NCI-H2081 treated with DMSO at 0.1 percent for 48 hours (cell line): ENCODE results near the gene GRIK5.
A peak's percentile ranks its signal among the peaks of the same experiment; 100 is the strongest.

Source experiments
- DNase-seq: peaks from one replicate; lab custom pipeline; 2025; lab: John Stamatoyannopoulos, UW

Gene GRIK5

DNA sequence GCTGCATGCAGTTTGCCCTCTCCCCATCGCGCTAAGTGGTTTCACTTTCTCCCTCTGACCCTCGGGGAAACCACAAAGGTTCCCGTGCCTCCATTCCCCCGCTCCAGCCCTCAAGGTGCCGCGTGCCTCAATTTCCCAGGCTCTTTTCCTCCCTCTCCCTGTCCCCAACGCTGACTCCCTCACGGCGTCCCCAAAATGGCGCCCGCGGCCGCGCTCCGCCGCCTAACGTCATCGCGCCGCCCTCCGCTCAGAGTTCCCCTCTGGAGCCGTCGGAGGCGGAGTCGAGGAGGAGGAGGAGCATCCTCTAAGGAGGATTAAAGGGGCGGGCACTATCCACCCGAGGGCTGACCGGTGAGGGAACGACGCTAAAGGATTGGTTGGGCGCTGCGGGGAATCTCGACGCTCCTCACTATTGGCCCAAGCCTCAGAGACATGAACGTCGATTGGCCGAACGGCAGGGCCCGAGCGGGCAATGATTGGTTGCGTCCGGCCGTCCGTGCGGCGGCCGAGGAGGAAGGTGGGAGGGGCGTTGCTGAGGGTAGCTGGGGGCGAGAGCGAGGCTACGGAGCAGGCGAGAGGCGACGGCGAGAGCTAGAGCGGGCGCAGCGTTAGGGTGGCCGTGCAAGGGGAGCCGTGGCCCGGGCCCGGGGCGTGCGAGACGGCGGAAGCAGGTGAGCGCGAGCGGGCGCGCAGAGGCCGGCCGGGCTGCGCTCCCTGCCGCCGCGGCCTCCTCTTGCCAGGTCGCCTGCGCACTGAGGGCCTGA lies 5.8 kb upstream of the GRIK5 start, which contains the start of gene ZNF574:
TSS of gene ZNF574 (plus strand) at position 551 of the 764 bp plus-strand sequence. CDS start 2,441 bp downstream, outside the sequence.
- DNase-seq = peak; percentile 97

DNA sequence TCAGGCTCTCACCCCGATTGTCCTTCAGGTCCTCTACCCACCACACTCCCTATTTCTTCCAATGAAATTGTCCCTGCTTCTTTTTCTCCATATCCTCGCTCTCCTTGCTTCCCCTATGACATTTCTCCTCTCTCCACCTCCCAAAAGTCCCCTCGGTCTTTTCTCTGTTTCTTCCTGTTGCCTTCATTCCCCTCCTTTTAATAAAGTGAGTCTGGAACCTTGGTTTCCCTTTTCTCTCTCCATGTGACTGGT lies 5.3 kb upstream of the GRIK5 start:
- DNase-seq = no peak

DNA sequence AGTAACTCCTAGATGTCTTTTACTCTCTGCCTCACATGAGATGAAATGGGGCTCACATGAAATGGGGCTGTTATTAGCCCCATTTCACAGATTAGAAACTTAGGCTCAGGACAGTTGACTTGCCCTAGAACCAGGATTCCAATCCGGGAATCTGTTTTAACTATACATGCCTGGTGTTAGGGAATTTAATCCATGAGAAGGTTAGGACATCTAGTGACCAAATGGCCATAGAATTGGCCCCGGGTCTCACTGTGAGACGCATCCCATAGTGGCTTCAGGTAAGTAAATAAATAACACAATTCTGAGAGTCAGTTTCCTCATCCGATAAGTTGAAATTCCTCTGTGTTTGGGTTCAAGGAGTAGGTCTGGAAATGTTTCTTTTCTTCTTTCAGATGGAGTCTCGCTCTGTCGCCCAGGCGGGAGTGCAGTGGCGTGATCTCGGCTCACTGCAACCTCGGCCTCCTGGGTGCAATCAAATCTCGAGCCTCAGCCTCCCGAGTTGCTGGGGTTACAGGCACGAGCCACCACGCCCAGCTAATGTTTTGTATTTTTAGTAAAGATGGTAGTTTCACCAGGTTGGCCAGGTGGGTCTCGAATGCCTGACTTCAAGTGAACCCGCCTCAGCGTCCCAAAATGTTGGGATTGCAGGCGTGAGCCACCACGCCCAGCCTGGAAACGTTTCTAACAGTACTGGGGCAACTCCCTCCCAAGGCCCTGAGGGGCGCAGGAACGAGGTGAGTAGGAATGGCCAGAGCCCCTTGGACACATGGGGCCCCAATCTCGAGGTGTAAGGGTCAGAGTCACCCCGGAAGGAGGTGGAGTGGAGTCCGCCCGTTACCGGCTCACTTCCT lies 4.7 kb upstream of the GRIK5 start:
- DNase-seq = no peak

DNA sequence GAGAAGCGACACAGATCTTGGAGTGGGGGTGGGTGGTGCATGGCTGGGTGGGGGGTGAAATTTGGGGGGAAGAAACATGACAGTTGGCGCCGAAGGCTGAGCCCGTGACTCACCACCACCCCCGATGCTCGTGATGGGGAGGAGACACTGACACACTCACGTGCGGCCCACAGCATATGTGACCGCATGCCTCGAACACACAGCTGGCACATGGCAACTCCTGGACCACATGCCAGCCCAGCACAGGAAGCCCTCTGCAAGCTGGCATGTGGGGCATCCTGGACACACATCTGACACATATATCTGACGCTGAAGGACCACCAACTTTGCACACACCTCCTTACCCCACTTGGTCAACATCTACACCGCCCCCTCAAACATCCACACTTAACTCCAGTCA lies 1.2 kb upstream of the GRIK5 start:
- DNase-seq = no peak

GRCh38 chr19:42068756-42069571 lies 1.0 kb downstream of the GRIK5 start:
- DNase-seq = no peak

DNA sequence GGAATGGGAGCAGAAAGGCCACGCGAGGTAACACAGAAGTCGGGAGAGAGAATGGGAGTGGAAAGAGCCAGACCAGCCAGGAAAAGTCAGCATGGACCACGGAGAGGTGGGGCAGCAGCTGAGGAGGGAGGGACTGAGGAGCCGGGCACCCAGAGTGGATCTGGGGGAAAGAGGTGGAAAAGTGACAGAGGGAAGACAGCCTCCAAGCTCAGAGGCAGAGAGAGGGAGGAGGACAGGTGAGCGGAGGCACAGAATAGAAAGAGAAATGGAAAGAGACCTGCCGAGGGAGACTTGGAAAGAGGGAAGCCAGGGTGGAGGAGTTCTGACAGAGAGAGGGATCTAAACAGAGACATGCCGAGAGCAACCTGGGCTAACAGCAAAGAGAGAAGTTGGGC lies 1.6 kb downstream of the GRIK5 start:
- no peak for DNase-seq

GRCh38 chr19:42067315-42067888 lies 2.6 kb downstream of the GRIK5 start:
- DNase-seq = no peak

DNA sequence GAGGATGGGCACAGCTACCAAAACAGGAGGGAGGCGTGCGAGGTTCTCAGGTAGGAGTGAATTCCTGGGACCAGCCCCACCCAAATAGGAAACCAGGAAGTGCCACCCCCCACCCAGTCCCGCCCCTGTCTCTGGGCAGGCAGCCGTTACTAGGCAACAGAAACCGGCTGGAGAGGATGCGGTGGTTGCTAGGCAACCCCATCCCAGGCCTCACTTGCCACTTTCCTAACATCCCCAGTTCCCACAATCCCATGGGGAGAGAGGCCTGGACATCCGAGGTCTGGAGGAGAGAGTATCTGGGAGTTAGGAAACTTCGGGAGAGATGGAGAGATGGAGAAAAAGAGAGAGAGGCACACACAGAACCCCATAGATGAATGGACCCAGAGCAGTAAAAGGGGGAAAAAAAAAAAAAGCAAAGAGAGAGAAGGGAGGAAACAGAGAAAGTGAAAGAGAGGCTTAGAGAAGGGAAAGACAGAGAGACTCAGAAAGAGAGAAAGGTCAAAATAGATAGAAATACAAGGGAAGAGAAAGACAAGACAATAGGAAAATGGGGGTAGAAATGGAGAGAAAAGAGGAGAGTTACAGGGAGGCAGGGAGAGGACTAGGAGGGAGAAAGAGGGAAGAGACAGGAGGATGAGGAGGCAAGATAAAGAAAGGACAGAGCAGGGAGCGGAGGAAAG lies 3.8 kb downstream of the GRIK5 start:
- DNase-seq = no peak

GRCh38 chr19:42065511-42065910 lies 4.5 kb downstream of the GRIK5 start:
- DNase-seq = no peak

GRCh38 chr19:42065051-42065450 lies 5.0 kb downstream of the GRIK5 start:
- no peak for DNase-seq

DNA sequence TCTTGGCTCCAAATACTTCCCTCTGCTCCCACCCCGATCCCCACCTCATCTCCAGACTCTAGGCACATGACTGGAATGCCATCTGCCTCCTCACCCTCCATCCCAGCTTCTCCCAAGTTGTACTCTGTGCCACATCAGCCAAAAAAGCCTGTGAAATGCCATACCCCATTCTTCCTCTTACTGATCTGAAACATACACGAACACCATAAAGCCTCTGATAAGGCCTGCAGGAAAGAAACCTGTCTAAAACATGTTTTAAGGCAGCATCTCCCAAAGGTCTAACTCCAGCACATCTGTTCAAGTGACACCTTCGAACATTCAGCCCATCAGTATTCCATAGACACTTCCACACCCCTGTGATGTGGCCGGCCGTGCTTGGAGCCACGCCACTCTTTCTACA lies 5.6 kb downstream of the GRIK5 start:
- no peak for DNase-seq

- DNase-seq = no peak
Observed at GRCh38 chr19:42062381-42062780, 7.6 kb downstream of the GRIK5 start.

GRCh38 chr19:42060117-42060516 lies 9.9 kb downstream of the GRIK5 start:
- no peak for DNase-seq

DNA sequence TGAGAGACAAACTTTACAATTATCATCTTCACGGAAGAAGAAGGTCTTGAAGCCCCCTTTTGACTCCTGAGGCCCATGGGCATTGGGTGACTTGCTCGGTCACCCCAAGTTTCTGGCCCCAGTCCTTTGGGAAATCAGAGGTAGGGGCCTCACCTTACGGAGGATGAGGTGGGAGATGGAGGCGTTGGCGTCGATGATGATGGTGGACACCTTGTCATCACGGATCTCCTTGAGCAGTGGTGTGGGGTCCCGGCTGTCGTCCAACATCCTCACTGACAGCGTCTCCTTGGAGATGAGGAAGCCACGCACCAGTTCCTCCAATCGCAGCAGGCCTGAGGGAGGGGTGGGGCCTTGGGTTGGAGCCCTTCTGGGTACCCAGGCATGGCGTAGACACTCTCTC lies 10.8 kb downstream of the GRIK5 start:
- no peak for DNase-seq

DNA sequence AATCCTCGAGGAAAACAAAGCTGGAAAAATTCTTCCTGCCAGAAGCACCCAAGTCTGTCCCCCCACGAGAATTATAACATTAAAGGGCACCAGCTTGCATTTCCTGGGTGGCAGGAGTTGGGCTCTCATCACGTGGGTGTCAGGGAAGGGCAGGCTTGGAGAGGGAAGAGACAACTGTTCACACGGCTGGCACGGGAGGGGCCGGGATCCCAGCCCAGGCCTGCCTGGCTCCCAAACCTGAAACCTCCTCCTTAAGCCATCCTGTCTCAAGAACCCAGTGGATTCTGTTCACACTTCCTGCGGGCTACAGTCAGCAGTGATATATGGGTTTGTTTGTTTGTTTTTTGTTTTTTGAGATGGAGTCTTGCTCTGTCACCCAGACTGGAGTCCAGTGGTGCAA lies 12.2 kb downstream of the GRIK5 start:
- DNase-seq = no peak

DNA sequence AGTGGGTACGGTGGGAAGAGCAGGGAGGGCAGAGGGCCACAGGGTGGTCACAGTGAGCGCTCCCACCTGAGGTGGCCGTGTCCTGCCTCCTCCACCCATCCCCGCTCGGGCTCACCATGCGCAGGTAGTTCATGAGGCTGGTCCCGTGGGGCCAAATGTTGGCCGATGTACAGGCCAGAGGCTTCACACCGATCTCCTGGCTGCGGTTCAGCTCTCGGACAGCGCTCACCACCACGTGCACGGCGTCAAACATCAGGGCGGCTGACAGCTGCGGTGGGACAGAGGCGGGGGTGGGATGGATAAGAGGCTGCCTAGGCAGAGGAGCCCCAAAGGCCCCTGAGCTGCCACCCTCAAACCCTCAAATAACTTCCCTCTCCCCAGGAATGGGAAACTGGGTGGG lies 15.8 kb downstream of the GRIK5 start:
- DNase-seq = no peak

- no peak for DNase-seq
Observed at GRCh38 chr19:42053037-42053935, 16.7 kb downstream of the GRIK5 start.

DNA sequence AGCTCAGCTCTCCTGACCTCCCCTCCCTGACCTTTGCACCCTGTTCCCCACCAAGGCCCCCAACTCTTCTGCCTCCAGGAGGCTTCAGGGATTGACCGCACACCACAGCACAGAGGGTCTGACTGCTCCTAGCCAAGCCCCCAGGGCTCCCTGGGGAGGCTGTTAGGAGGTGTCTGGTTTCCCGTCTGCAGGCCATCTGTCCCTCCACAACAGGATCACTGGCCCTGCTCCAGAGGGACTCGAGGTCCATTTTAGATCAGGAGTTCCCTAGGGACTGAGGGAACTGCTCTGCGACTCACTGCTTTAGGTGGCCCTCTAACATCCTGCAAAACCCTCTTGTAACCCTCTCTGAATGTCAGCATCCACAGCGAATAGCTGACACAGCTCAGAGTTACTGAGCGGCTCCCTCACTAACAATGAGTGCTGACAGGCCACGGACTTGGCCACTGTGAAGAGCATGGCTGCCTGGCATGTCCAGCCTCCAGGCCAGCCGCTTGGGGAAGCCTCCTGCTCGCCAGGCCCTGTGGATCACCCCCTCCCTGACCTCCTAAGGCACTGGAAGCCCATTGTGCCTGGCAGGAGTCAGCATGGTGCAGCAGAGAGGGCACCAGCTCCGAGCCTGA lies 17.7 kb downstream of the GRIK5 start:
- DNase-seq = no peak

- no peak for DNase-seq
Observed at GRCh38 chr19:42051166-42052115, 18.6 kb downstream of the GRIK5 start.
